Stimulated activated naive CD8-positive, alpha-beta T cell treated with anti-CD3 and anti-CD28 coated beads, Interleukin-15, Interleukin-2, amounts not matched to agents 100 U/mL and 50 U/mL, for 24 hours (primary cell): ENCODE results near the gene MRPL4.

Source experiments
- ATAC-seq: fragments of 150-1000 bp; cut with Tn5 transposase; one replicate; pipeline ENCODE4 v1.10.0; 2021
- DNase-seq: peaks from one replicate; pipeline ENCODE4 v3.0.0; 2021

Gene MRPL4

GRCh38 chr19:10251792-10252694 lies at the start of gene MRPL4:
Gene MRPL4 (plus strand): TSS chr19:10252214. CDS start chr19:10252254, 40 bp downstream.
- DNase-seq (peak; percentile 93), ATAC-seq (peak; percentile 96)

GRCh38 chr19:10203686-10204085 lies 48.3 kb upstream of the MRPL4 start:
- ATAC-seq (no peak), DNase-seq (no peak)

- DNase-seq (no peak), ATAC-seq (no peak)
Observed at GRCh38 chr19:10205636-10206035, 46.4 kb upstream of the MRPL4 start.

- ATAC-seq = peak; percentile 32
- DNase-seq = no peak
Observed at GRCh38 chr19:10206226-10206885, 45.7 kb upstream of the MRPL4 start.

GRCh38 chr19:10207026-10207425 lies 45.0 kb upstream of the MRPL4 start:
- ATAC-seq (no peak), DNase-seq (no peak)

- DNase-seq (no peak), ATAC-seq (no peak)
Observed at GRCh38 chr19:10209315-10209714, 42.7 kb upstream of the MRPL4 start.

- ATAC-seq (no peak), DNase-seq (no peak)
Observed at GRCh38 chr19:10211061-10211460, 41.0 kb upstream of the MRPL4 start.

GRCh38 chr19:10211691-10212090 lies 40.3 kb upstream of the MRPL4 start:
- ATAC-seq (no peak), DNase-seq (no peak)

- DNase-seq = no peak
Observed at GRCh38 chr19:10214784-10215183, 37.2 kb upstream of the MRPL4 start.

GRCh38 chr19:10217085-10217484 lies 34.9 kb upstream of the MRPL4 start:
- no peak for DNase-seq
- no peak for ATAC-seq

More at GRCh38 chr19:10214784-10215183, 37.2 kb upstream of the MRPL4 start:
- no peak for ATAC-seq

- peak; percentile 72 for ATAC-seq
- DNase-seq = peak; percentile 39
Observed at GRCh38 chr19:10219678-10220077, 32.3 kb upstream of the MRPL4 start.

GRCh38 chr19:10220695-10221094 lies 31.3 kb upstream of the MRPL4 start:
- ATAC-seq (no peak), DNase-seq (no peak)

GRCh38 chr19:10222201-10222890 lies 29.7 kb upstream of the MRPL4 start:
- ATAC-seq = no peak
- no peak for DNase-seq

GRCh38 chr19:10223488-10224213 lies 28.4 kb upstream of the MRPL4 start:
- DNase-seq (no peak), ATAC-seq (no peak)

- ATAC-seq (no peak), DNase-seq (no peak)
Observed at GRCh38 chr19:10224337-10224736, 27.7 kb upstream of the MRPL4 start.

GRCh38 chr19:10226021-10226375 lies 26.0 kb upstream of the MRPL4 start:
- no peak for DNase-seq
- no peak for ATAC-seq

- DNase-seq (no peak), ATAC-seq (no peak)
Observed at GRCh38 chr19:10226376-10227025, 25.5 kb upstream of the MRPL4 start.

GRCh38 chr19:10227026-10227971 lies 24.7 kb upstream of the MRPL4 start:
- ATAC-seq = no peak
- DNase-seq = no peak

GRCh38 chr19:10228393-10228792 lies 23.6 kb upstream of the MRPL4 start:
- DNase-seq (no peak), ATAC-seq (no peak)

GRCh38 chr19:10228920-10229319 lies 23.1 kb upstream of the MRPL4 start:
- ATAC-seq (no peak), DNase-seq (peak; percentile 41)
